ENCODE measurements around the gene FNDC3B. TPM values are rescaled to one million over a fixed set of nuclear protein-coding genes. Genes with fewer than 3 reads are reported as not detected.

Gene FNDC3B
- polyA plus RNA-seq, 6 donors from 2014 or later = 1.2 to 3.1 (median 2.2) TPM; not detected in 1

DNA sequence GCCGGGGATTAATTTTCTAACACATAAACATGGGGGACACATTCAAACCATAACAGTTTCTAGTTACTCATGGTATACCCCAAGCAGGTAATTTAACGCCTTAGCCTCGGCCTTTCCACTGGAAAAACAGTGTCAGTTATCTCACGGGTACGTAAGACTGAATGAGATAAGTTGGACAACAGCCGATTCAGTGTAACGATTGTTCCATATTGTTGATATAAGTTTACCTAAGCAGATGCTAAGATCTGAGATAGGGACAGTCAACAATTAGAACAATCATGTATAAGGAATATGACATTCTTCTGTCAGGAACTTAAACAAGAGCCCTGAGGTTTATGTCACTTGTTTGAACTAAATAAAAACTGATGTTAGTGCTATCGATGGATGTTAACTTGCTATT is 278.1 kb downstream of the FNDC3B start:
- no peaks in the 10 kb centered on the region for H3K27me3 Mint-ChIP-seq
- H3K36me3 Mint-ChIP-seq = no peaks in the 10 kb centered on the region
- H3K9me3 Mint-ChIP-seq = no peaks in the 10 kb centered on the region
- DNase-seq (no peak), ATAC-seq (ENCODE audit: low read depth in 2 of 2) (no peak)
- H3K4me3 Mint-ChIP-seq = no peak overlapping the region
- peak overlapping the region in 1 of 6 donors; percentile 28 for H3K27ac Mint-ChIP-seq
- no peaks in the 10 kb centered on the region for H3K4me1 Mint-ChIP-seq

DNA sequence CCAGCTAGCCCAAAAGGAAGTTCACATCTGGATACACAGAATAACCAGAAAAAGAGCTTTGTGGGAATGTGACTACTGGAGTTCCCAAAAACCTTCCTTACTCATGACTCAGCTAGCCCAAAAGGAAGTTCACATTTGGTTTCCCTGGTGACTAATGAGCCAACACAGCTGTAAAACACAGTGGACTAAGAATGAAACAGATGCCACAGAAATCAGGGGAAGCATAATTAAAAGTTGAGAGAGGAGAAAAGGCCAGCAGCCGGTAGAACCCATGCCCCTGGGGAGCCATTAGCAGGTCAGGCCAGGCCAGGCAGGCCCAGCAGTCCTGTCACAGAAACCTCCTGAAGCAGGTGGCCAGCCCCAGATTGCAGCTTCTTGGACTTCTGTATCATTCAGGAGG is 278.6 kb downstream of the FNDC3B start:
- H3K27me3 Mint-ChIP-seq = no peaks in the 10 kb centered on the region
- H3K36me3 Mint-ChIP-seq = no peaks in the 10 kb centered on the region
- no peak for DNase-seq
- no peaks in the 10 kb centered on the region for H3K9me3 Mint-ChIP-seq
- ATAC-seq (ENCODE audit: low read depth in 2 of 2) = no peak
- no peak overlapping the region for H3K27ac Mint-ChIP-seq
- H3K4me1 Mint-ChIP-seq = no peaks in the 10 kb centered on the region
- no peak overlapping the region for H3K4me3 Mint-ChIP-seq

DNA sequence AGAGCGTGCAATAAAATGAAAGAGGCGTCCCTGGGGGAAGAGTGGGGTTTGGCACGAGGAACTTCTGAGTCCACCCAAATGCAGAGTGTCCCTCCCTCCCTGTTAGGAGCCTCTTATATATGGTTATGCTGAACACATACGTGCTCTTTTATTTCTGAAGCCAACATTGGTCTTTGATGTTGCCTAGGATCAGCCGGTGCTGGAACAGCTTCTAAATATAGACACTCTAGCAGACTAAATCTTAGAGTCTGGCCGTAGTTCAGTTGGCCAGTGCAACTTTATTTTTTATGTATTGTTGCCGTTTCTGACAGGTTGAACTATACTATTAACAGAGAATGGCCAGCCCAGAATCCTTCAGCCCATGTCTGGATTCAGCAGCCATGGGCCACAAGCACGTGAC is 280.2 kb downstream of the FNDC3B start:
- H3K9me3 Mint-ChIP-seq = no peaks in the 10 kb centered on the region
- peak overlapping the region in 1 of 6 donors; percentile 10 for H3K27ac Mint-ChIP-seq
- no peaks in the 10 kb centered on the region for H3K36me3 Mint-ChIP-seq
- no peaks in the 10 kb centered on the region for H3K4me1 Mint-ChIP-seq
- no peak overlapping the region for H3K4me3 Mint-ChIP-seq
- DNase-seq (no peak), ATAC-seq (ENCODE audit: low read depth in 2 of 2) (no peak)
- no peaks in the 10 kb centered on the region for H3K27me3 Mint-ChIP-seq

DNA sequence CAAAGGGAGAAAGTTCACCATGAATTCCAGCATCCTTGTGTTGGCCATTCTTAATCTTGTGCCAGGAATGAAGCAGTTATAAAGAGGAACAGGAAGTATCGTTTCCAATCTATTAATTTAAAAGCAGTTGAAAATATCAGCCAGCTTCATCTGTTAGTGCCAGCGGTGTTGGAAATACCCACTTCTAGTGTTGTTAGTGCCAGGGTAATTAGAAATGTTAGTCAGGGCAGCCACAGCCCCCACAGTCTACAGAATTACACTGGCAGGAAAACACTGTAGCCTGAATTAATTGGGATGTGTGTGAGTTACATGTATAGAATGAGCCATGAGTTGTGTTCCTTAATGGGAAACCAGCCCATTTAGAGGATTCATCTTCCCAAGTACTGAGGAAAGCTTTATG is 281.1 kb downstream of the FNDC3B start:
- ATAC-seq (ENCODE audit: low read depth in 2 of 2) = no peak
- peak overlapping the region in 1 of 8 donors; percentile 50 for H3K4me3 Mint-ChIP-seq
- H3K9me3 Mint-ChIP-seq = no peaks in the 10 kb centered on the region
- H3K4me1 Mint-ChIP-seq = no peaks in the 10 kb centered on the region
- no peak for DNase-seq
- peaks cover 0 to 3% of the 10 kb centered on the region in 2 donors for H3K36me3 Mint-ChIP-seq
- H3K27me3 Mint-ChIP-seq = no peaks in the 10 kb centered on the region
- H3K27ac Mint-ChIP-seq = peak overlapping the region in 1 of 6 donors; percentile 83

DNA sequence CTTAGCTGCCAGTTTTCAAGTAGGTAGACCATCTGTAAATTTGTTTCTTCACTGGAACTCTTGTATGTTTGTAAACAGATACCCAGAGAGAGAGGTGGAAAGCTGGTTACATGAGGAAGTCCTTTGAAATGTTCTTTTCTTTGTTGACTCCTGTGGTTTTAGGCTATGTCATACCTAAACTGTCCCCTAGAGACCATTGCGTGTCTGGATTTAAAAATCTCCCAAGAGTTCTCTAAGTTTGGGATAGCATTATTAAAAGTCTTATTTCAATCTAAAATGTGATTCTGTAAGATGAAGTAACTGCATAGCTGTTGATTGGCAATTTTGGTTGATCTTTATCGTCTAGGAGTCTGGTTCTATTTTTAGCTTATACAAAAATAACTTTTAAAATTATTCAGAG is 281.7 kb downstream of the FNDC3B start:
- ATAC-seq (ENCODE audit: low read depth in 2 of 2) (no peak), DNase-seq (no peak)
- H3K9me3 Mint-ChIP-seq = no peaks in the 10 kb centered on the region
- no peaks in the 10 kb centered on the region for H3K27me3 Mint-ChIP-seq
- H3K4me3 Mint-ChIP-seq = no peak overlapping the region
- H3K36me3 Mint-ChIP-seq = peaks cover 0 to 6% of the 10 kb centered on the region in 2 donors
- H3K27ac Mint-ChIP-seq = no peak overlapping the region
- H3K4me1 Mint-ChIP-seq = no peaks in the 10 kb centered on the region

DNA sequence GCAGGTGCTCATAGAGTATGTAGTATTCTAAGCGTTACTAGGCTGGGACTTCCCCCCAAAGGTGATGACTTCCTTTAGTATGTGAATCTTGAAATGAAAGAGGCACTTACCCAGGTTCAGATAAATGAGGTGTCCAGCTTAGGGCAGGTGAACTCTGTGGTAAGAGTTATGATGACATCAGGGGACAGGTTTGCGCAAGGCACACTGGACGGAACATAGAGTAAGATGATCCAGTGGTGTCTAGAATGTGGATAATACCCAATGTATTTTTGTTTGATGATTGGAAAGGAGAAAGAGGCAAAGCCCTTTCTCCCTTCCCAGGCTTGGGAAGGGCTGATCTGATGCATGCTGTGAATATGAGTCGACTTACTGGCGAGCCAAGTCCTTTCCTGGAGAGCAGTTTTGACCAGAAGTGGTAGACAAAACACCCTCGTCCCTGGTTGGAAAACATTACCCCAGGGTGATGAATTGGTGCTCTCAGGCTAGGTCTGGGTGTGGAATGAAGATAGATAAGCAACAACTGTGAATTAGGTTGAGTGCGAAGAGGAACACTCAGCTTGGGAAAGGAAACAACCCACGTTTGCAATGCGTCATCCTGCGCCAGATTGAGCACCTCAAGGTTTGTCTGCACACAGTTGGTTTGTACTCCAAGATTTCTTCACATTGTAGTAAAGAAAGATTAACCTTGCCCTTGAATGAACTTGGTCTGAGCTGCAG is 284.7 kb downstream of the FNDC3B start:
- Mint-ChIP-seq H3K4me3 (no peak overlapping the region), H3K4me1 (no peaks in the 10 kb centered on the region), H3K9me3 (no peaks in the 10 kb centered on the region), H3K27ac (peak overlapping the region in 2 of 6 donors; percentile 82 to 85), H3K27me3 (no peaks in the 10 kb centered on the region), H3K36me3 (peaks cover 0 to 8% of the 10 kb centered on the region in 2 donors)
- DNase-seq (no peak), ATAC-seq (ENCODE audit: low read depth in 2 of 2) (no peak)

DNA sequence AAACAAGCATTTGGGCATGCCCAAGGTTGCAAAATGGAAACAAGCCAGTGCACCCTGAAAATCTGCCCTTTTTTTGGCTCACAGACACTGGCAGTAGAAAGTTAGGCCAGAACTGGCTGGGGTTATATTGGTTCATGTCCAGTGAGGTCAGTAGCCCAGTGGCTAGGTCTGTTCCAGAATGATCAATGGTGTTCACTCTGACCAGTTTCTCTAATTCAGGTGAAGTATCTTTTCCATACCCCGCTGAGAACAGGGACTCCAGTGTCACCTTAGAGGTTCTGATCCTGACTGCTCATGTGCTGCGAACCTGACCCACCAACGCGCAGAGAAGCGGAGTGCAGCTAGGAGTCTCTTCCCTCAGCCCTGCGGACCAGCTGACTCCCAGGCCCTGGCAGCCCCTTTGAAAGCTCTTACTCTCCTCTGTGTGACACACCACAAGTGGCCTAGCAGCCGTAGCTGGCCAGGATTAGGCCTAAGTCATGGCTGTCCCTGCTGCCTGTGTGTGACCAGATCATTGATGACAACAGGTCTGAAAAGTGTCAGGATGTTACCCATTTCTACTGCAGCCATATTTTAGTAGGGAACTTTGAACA is 285.3 kb downstream of the FNDC3B start:
- Mint-ChIP-seq H3K4me1 (no peaks in the 10 kb centered on the region), H3K4me3 (no peak overlapping the region), H3K36me3 (peaks cover 0 to 8% of the 10 kb centered on the region in 2 donors), H3K27me3 (no peaks in the 10 kb centered on the region), H3K27ac (peak overlapping the region in 1 of 6 donors; percentile 59), H3K9me3 (no peaks in the 10 kb centered on the region)
- ATAC-seq (ENCODE audit: low read depth in 2 of 2) (no peak), DNase-seq (no peak)

DNA sequence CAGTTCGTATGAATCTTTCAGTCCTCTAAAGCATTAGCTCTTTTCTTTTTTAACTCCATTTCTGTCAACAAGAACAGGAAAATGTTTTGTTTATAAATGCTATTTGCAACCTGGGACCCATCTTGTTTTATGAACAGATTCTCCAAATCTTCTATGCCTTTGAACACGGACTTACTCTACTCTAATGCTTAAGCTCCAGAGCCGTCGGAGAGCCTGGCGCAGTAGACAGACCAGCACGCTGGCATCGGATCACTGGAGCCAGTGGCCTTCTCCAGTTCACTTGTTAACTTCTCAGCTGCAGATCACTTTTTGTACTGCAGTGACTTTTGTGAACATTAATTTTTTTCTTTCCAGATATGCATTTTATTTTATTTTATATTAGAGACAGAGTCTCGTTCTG is 286.1 kb downstream of the FNDC3B start:
- Mint-ChIP-seq H3K27me3 (no peaks in the 10 kb centered on the region), H3K4me1 (no peaks in the 10 kb centered on the region), H3K4me3 (no peak overlapping the region), H3K27ac (no peak overlapping the region), H3K36me3 (peaks cover 0 to 8% of the 10 kb centered on the region in 2 donors), H3K9me3 (no peaks in the 10 kb centered on the region)
- no peak for DNase-seq
- ATAC-seq (ENCODE audit: low read depth in 2 of 2) = no peak

DNA sequence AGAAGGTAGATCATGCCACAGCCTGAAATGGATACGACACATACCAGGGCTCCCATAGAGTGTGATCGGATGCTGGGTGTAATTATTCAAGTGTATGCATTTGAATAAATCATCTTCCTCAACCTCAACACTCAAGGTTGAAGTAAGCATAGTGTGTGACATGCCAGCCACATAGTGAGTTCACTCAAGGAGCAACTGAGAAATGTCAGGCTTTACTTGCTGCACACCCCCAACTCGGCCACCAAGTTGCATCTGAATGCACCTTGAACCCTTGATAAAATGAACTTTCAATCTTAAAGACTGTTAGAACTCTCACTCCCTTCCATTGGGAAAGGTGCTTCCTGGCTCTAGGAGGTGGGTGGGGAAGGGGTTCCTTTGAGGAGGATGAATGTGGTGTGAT is 287.6 kb downstream of the FNDC3B start:
- no peaks in the 10 kb centered on the region for H3K9me3 Mint-ChIP-seq
- peaks cover 0 to 8% of the 10 kb centered on the region in 2 donors for H3K36me3 Mint-ChIP-seq
- H3K4me1 Mint-ChIP-seq = no peaks in the 10 kb centered on the region
- no peak overlapping the region for H3K4me3 Mint-ChIP-seq
- no peaks in the 10 kb centered on the region for H3K27me3 Mint-ChIP-seq
- ATAC-seq (ENCODE audit: low read depth in 2 of 2) (no peak), DNase-seq (no peak)
- H3K27ac Mint-ChIP-seq = no peak overlapping the region

DNA sequence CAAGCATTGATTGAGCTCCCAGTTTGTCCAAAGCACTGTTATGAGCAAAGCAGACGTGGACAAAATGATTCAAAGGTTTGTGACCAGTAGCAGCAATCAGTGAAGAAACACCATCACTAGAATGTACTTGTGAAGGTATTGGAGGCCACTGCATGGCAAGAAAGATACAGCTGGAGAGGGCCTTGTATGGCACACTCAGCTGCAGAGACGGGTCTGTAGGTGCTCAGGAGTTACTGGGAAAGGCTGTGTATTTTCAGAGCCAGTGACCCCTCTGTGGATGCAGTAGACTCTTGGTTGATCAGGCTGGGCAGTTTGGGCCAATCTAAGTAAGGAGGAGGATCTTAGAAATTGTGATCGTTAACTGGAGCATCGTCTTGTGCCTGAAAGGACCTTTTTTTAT is 288.9 kb downstream of the FNDC3B start:
- H3K9me3 Mint-ChIP-seq = no peaks in the 10 kb centered on the region
- no peaks in the 10 kb centered on the region for H3K4me1 Mint-ChIP-seq
- no peak overlapping the region for H3K4me3 Mint-ChIP-seq
- H3K36me3 Mint-ChIP-seq = peaks cover 0 to 8% of the 10 kb centered on the region in 2 donors
- H3K27ac Mint-ChIP-seq = no peak overlapping the region
- DNase-seq (no peak), ATAC-seq (ENCODE audit: low read depth in 2 of 2) (no peak)
- H3K27me3 Mint-ChIP-seq = no peaks in the 10 kb centered on the region

DNA sequence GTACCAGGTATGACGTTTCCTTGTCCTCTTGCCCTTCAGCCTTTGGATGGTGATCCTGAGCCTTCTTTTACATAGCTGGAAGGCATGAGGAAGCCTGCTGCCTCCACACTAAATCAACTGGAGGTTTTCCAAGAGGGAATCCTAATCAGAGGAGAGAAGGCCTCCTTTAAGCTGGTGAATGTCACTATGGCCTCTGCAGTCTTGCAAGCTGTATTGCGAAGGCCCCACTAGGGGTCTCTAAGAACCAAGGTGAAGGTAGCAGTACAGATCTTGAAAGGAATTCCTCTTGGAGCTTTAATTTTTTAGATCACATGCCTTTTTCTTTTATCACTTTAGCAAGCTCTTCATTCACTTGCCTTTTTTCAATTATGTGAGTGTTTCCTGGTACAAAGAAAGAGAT is 289.7 kb downstream of the FNDC3B start:
- H3K27ac Mint-ChIP-seq = no peak overlapping the region
- H3K36me3 Mint-ChIP-seq = peaks cover 0 to 8% of the 10 kb centered on the region in 2 donors
- ATAC-seq (ENCODE audit: low read depth in 2 of 2) = no peak
- H3K4me3 Mint-ChIP-seq = no peak overlapping the region
- no peak for DNase-seq
- H3K4me1 Mint-ChIP-seq = no peaks in the 10 kb centered on the region
- no peaks in the 10 kb centered on the region for H3K27me3 Mint-ChIP-seq
- H3K9me3 Mint-ChIP-seq = no peaks in the 10 kb centered on the region

DNA sequence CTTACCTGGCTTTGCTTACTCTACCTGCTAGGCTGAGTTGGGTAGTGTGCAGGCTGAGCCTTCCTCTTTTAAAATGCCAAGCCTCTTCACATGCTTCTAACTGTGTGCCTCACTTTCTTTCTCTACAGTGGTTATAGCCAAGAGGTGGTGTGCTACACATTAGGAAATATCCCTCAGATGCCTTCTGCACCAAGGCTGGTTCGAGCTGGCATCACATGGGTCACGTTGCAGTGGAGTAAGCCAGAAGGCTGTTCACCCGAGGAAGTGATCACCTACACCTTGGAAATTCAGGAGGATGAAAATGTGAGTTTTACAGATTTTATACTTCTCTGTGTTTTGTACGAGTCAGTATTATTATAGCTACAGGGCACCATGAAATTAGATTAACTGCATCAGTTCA is 291.0 kb downstream of the FNDC3B start:
- no peak for DNase-seq
- no peak for ATAC-seq (ENCODE audit: low read depth in 2 of 2)
- no peaks in the 10 kb centered on the region for H3K4me1 Mint-ChIP-seq
- H3K36me3 Mint-ChIP-seq = peaks cover 0 to 5% of the 10 kb centered on the region in 2 donors
- no peaks in the 10 kb centered on the region for H3K9me3 Mint-ChIP-seq
- H3K27ac Mint-ChIP-seq = no peak overlapping the region
- H3K27me3 Mint-ChIP-seq = no peaks in the 10 kb centered on the region
- no peak overlapping the region for H3K4me3 Mint-ChIP-seq

DNA sequence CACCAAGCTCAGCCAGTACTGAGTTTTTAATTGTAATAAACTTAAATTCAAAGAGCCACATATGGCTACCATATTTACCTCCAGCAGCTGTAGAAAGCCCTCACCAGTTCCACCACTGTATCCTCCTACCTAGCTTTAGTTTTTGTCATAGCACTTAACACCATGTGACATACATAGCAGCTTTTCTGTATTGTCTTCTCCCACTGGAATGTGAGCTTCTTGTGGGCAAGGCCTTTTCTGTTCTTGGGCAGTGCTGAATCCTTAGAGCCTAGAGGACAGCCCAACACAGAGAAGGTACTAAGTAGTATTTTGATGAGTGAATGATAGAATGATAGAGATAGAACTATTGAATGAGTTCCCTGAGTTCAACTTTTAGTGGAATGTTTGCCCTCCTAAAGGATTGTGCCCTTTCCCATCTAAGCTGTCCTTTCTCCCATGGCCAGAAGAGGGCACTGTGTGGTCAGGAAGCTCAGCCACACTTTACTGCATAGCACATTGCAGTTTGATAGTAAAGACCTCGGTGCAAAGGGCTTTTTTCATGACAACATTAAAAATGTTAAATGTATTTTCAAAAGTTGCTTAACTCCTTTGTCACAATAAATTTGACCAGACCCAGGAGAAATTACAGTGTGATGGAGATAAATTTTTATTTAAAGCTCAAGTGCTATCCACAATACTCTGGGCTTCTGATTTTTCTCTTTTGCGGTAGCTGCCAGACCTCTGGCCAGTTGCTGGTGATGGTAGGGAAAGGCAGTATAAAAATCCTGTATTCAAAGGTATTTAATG is 293.1 kb downstream of the FNDC3B start:
- H3K4me3 Mint-ChIP-seq = no peak overlapping the region

DNA sequence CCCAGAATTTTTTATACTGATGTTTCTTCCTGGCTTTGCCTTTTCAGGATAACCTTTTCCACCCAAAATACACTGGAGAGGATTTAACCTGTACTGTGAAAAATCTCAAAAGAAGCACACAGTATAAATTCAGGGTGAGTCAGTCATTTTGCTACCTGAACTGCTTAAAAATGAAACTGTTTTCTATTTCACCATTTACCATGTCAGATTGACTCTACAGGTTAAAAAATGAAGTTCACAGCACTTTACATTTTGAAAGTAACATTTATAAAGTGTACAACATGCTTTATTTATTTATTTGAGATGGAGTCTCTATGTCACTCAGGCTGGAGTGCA is 293.6 kb downstream of the FNDC3B start:
- Mint-ChIP-seq H3K36me3 (no peaks in the 10 kb centered on the region), H3K27ac (no peak overlapping the region), H3K4me3 (no peak overlapping the region), H3K4me1 (no peaks in the 10 kb centered on the region), H3K9me3 (no peaks in the 10 kb centered on the region), H3K27me3 (no peaks in the 10 kb centered on the region)
- ATAC-seq (ENCODE audit: low read depth in 2 of 2) (no peak), DNase-seq (no peak)

More for the DNA sequence above, 293.1 kb downstream of the FNDC3B start:
- Mint-ChIP-seq H3K4me1 (no peaks in the 10 kb centered on the region), H3K36me3 (no peaks in the 10 kb centered on the region), H3K27me3 (no peaks in the 10 kb centered on the region), H3K9me3 (no peaks in the 10 kb centered on the region), H3K27ac (no peak overlapping the region)
- peak; percentile 48 to 56 for ATAC-seq (ENCODE audit: low read depth in 2 of 2)
- DNase-seq = peak; percentile 26

Measured in naive B cell (primary cell).